HG03103 (cell line): ENCODE measurements around the gene UBE2G1.

Experiments used
- ATAC-seq: cut with Tn5 transposase; IDR thresholded peaks from one replicate; pipeline ENCODE4 v1.9.1; 2021; ENCODE audit warnings: low read depth; ENCODE audit not compliant: unreplicated experiment

UBE2G1 gene

DNA sequence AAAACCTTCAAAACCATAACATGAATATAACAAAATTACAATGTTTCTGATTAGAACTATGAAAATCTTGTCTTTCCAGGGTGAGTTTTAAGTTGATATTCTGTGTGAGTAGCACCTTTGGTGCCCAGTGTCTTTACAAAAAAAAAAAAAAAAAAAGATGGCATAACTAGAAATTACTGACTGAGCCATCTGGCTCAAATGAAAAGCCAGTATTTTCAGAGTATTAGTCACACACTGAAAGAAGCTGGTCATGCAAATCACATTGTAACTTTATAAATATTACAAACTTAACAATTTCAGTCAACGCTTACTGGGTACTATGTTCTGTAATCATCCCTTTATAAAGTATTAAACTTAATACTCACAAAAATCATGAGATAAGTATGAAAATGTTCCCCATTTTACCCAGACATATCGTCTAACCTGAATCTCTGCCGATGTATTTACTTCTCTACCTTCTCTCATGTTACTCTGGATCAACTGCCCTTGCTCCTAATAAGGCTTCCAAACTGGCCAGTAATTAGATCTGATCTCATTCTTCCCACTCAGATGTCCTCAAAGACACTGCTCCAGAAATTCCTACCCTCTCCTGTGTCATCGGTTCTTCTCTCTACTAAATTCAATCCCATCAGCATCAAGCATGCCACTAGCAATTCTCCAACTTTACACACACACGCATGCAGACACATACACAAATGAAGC lies 25.4 kb downstream of the UBE2G1 start:
- no peak for ATAC-seq

DNA sequence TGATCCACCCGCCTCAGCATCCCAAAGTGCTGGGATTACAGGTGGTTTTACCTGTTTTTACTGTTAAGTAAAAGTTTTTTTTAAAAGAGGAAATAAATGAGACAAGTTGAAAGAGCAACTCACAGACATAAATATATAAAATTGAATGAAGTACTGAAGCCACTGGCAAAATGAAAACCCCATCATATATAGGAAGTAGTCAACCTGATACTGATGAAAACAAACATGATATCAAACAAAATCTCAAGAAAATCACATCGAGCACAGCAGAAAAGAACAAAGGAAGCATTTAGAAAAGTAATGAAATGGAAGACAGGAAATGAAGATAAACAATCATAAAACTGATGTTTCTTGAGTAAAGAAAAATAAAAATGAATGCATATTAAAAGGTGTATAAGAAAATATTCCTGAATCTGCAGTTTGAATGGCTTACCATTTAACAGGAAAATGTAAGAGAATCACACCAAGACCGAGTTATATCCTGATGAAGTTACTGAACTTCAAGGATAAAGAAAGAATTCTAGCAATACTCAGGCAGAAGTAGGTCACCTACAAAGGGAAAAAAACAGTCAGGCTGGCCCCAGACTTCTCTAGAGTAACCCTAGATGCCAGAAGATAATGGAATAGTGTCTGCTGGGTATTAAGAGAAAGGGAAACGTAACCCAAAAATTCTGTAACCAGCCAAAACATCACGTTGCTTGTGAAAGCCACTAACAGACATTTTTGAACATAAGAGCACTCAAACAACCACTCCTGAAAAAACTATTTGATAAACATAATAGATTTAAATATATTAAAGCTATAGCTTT lies 31.5 kb downstream of the UBE2G1 start:
- ATAC-seq: no peak

GRCh38 chr17:4334332-4334731 lies 32.1 kb downstream of the UBE2G1 start:
- ATAC-seq: no peak

GRCh38 chr17:4333041-4333440 lies 33.4 kb downstream of the UBE2G1 start:
- no peak for ATAC-seq

GRCh38 chr17:4332296-4332970 lies 34.0 kb downstream of the UBE2G1 start:
- ATAC-seq: no peak

GRCh38 chr17:4331614-4332013 lies 34.9 kb downstream of the UBE2G1 start:
- no peak for ATAC-seq

DNA sequence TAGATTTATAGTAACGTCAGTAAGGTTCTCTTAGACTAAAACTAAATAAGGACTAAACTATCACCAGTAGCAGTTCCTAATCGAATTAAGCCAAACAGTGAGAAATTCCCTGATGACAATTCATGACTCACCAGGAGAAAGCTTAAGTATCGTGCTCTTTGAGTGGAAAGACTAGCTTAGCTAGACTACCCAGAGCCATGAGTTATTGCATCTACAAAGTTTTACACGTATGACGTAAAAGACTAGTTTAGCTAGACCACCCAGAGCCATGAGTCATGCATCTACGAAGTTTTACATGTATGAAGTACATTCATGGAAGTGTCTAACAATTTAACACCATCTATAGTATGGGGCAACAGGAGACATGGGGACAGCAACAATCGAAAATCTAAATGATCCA lies 36.6 kb downstream of the UBE2G1 start:
- no peak for ATAC-seq

DNA sequence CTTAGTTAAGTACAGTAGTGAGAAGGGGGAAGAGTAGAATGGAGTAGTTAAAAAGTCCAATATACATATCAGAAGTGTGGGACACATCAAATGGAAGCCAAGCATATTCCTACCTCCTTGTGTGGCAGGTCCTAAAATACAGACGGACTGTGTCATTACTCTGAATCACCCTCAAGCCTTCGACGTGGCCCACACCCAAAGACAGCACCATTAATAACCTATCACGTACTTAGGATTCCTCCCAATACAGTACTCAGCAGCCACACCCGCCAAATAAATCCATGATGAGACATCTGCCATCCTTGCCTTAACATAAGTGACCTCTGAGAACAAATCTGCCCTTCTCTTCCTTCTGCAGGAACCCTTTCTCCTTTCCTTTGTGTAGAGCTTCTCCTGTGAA lies 38.9 kb downstream of the UBE2G1 start:
- ATAC-seq: no peak

GRCh38 chr17:4326608-4327007 lies 39.9 kb downstream of the UBE2G1 start:
- ATAC-seq: no peak

DNA sequence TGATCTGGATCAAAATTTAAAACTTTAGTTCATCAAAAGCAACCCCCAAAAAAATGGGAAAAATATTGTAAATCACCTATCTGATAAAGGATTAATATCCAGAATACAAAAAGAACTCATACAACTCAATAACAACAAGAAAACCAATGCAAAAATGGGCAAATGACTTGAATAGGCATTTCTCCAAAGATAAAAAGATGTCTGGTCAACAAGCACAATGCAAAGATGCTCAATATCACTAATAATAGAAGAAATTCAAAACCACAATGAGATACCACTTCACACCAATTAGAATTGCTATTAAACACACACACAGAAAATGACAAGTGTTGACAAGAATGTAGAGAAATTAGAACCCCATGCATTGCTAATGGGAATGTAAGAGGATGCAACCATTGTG lies 40.4 kb downstream of the UBE2G1 start:
- ATAC-seq: no peak

DNA sequence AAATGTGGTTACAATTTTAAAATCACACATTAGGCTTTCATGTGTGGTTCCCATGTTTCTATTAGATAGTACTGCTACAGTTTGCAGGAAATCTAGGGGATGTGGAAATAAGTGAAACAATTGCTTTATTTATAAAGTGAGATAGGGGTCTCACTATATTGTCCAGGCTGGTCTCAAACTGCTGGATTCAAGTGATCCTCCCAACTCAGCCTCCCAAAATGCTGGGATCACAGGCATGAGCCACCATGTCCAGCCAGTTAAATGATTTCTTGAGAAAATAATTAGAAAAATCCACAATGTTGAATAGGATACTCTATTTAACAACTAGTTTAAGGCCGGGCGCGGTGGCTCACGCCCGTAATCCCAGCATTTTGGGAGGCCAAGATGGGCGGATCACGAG lies 42.0 kb downstream of the UBE2G1 start:
- ATAC-seq: no peak

GRCh38 chr17:4319221-4319620 lies 47.3 kb downstream of the UBE2G1 start:
- ATAC-seq: no peak

GRCh38 chr17:4318596-4318995 lies 47.9 kb downstream of the UBE2G1 start:
- no peak for ATAC-seq

GRCh38 chr17:4318186-4318585 lies 48.3 kb downstream of the UBE2G1 start:
- ATAC-seq: no peak

- ATAC-seq: no peak
Observed at GRCh38 chr17:4317610-4318009, 48.9 kb downstream of the UBE2G1 start.

DNA sequence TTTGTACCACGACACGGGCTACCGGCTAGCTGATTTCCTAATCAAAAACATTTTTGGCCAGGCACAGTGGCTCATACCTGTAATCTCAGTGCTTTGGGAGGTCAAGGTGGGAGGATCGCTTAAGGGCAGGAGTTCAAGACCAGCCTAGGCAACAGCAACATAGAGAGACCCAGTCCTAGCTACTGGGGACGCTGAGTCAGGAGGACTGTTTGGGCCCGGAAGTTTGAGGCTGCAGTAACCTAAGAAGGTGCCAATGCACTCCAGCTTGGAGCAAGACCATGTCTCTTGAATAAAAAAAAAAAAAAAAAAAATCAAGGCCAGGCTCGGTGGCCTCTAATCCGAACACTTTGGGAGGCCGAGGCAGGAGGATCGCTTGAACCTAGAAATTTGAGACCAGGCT lies 49.8 kb downstream of the UBE2G1 start:
- ATAC-seq: no peak

DNA sequence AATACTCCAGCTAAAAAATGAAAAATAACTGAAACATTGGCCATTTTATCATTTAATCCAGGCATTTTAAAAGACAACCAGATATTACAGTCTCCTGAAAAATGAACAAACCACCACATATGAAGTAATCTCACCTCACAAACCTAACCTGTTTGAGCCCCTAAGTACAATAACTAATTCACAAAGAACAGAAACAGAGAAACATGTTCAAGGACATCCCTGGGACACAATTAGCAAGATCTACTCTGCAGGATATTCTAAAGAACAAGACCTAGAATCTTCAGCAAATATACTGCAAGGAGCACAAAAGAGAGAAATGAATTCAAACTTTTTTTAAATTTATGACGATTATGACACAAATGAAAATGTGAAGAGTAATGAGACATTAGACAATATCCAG lies 51.9 kb downstream of the UBE2G1 start:
- no peak for ATAC-seq

DNA sequence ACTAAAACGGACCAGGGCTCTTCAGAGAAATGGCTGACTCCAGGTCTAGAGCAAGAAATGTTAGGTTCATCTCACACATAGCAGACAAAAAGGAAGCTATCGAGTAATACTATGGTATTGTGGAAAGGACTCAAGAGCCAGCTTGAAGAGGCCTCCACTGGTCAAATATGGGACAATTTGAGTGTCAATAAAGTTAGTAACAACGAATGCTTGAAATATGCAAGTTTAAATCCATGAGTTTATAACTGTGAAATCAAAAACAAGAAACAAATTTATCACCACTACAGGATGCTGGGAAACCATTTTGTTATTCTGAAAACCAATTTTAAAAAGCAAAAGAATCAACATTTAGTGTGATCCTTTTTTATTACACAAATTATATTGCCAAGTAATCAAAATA lies 52.3 kb downstream of the UBE2G1 start:
- no peak for ATAC-seq

DNA sequence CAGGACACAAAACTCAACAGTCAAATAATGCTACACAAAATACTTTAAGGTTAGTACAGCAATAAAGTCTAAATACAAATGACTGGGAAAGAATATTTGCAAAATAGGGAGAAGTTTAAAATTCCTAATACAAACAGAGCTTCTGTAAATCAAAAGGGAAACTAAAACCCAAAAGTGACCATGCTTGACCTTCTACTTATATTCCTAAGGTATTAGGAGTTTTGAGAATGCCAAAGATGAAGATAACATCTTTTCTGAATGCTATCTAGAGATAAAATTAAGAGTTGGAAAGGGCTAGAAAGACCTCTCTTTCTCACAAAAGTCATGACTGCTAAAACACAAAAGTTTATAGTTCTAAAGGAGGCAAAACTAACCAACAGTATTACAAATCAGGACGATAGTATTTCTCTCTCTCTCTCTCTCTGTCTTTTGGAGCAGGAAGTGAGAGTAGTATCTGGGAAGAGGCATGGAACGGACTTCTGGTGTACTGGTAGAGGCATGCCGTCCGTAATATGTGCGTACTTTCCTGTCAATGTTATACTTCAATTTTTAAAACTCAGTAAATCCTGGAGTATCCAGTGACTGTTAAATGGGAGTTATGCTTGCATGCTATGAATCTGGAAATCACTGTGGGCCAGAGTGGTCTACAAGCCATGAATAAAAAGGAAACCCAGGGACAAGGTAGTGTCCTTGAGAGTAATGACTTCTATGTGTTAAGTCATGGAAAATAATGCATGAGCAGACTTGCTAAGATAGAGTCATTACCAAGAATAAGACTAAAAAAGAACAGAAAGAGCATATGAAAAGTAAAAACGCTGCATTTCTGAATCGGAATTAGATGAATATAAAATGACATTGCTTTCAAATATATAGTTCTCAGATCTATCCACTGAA lies 53.0 kb downstream of the UBE2G1 start:
- ATAC-seq: no peak

- ATAC-seq: no peak
Observed at GRCh38 chr17:4310354-4311060, 56.0 kb downstream of the UBE2G1 start.
